ENCODE results near the gene CREG1.

The CREG1 gene

DNA sequence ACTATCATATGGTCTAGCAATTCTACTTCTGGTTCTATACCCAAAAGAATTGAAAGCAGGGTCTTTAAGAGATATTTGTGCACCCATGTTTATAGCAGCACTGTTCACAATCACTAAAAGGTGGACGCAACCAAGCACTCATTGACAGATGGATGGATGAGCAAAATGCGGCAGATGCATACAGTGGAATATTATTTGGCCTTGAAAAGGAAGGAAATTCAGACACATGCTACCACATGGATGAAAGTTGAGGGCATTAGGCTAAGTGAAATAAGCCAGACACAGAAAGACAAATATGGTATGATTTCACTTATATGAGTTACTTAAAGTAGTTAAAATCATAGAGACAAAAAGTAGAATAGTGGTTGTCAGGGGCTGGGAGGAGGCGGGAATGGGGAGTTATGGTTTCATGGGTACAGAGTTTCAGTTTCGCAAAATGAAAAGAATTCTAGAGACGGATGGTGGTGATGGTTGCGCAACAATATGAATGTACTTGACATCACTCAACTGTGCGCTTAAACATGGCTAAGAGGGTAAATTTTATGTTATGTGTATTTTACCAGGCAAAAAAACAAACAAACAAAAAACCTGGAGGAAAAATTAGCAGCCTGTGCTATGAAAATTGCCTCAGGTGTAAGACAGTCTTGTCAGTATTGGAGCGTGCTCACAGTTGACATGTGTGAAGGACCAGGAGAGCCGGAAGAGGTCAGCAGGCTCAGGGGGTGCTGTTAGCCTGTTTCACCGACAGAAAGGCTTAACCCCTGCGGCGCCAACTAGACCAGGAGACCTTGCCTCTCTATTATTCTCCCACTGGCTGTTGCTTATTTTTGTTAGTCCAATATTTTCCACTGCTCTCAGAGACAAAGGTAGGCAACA, 61.7 kb downstream of the CREG1 start:
- TF ChIP-seq CTCF (IDR thresholded peaks at IDR 0.05; ENCODE audit: low read length, missing control alignments) = no peak
- no peak for DNase-seq (ENCODE audit: low read depth)
- no peak overlapping the region for H3K4me3 ChIP-seq (replicated peaks; ENCODE audit: low read depth, low read length)

All from fibroblast of pulmonary artery (primary cell).